Measurements from ENCODE around the gene NLRP12. TPM values are rescaled to one million over a fixed set of nuclear protein-coding genes. Genes with fewer than 3 reads are reported as not detected.
"Not testable (repeated sequence)": the region's sequence is repeated elsewhere in the genome, so short reads cannot be mapped to it uniquely, and the experiment has no call there.

NLRP12 gene
- polyA plus RNA-seq, 1 of the 3 experiments (the other 2 are of a cell fraction): 0.02 TPM

- CTCF ChIA-PET: interaction anchor here (0.6 to 3.4 kb wide), 4 partner anchors 20 to 353 kb away, joined by 3 to 14 read pairs (median 4); no protein-coding TSS in a partner anchor
- TF ChIP-seq RXRA (IDR thresholded peaks at IDR 0.05; ENCODE audit: borderline replicate concordance, low read depth) (no peak), RFX5 (IDR thresholded peaks at IDR 0.05; ENCODE audit: low read length) (no peak), YY1 (IDR thresholded peaks at IDR 0.05; ENCODE audit: low read depth) (no peak), EZH2phosphoT487 (IDR thresholded peaks at IDR 0.05; ENCODE audit: borderline replicate concordance, low read depth) (no peak), POLR2AphosphoS5 (IDR thresholded peaks at IDR 0.05; ENCODE audit: low read depth, low read length) (no peak), USF2 (IDR thresholded peaks at IDR 0.05; ENCODE audit: borderline replicate concordance, low read depth, low read length) (no peak), ZBTB33 (IDR thresholded peaks at IDR 0.05; ENCODE audit: borderline replicate concordance, low read depth) (no peak), RCOR1 (IDR thresholded peaks at IDR 0.05; ENCODE audit: low read length) (no peak), FOSL2 (IDR thresholded peaks at IDR 0.05; ENCODE audit: borderline replicate concordance, low read depth) (no peak), REST (IDR thresholded peaks at IDR 0.05; ENCODE audit: low read depth, low read length) (no peak), TEAD4 (IDR thresholded peaks at IDR 0.05; ENCODE audit: borderline replicate concordance, insufficient read depth) (no peak), MEF2A (IDR thresholded peaks at IDR 0.05; ENCODE audit: borderline replicate concordance, low read depth) (no peak), RAD21 (IDR thresholded peaks at IDR 0.05; ENCODE audit: low read length) (no peak), CTCF (IDR thresholded peaks at IDR 0.05) (no peak), TAF1 (IDR thresholded peaks at IDR 0.05; ENCODE audit: borderline replicate concordance, low read depth, low read length) (no peak), NRF1 (IDR thresholded peaks at IDR 0.05; ENCODE audit: low read depth, low read length) (no peak)
- H3K27ac ChIP-seq (ENCODE audit: low read depth in 2 of 2, low read length in 1 of 2): no peak overlapping the region
- no peaks in the 10 kb centered on the region for H3K9me3 ChIP-seq
- no peaks in the 10 kb centered on the region for H4K20me1 ChIP-seq (ENCODE audit: insufficient read depth)
- H3K9me2 ChIP-seq: no peaks in the 10 kb centered on the region
- H3K4me3 ChIP-seq (ENCODE audit: low read depth in 2 of 2, low read length in 1 of 2): no peak overlapping the region
- H3K9ac ChIP-seq: no peak overlapping the region
- peaks cover 65% of the 10 kb centered on the region for H3K27me3 ChIP-seq (ENCODE audit: insufficient read depth)
- no peak for DNase-seq
- no peaks in the 10 kb centered on the region for H3F3A ChIP-seq (replicated peaks; ENCODE audit: insufficient read depth)
- WGBS (ENCODE audit: low lambda C conversion rate): 3% methylated on average over 4 of the region's 4 CpGs
- no peaks in the 10 kb centered on the region for H3K79me2 ChIP-seq (ENCODE audit: insufficient read depth)
- H3K36me3 ChIP-seq (replicated peaks in 1 of 2; ENCODE audit: control insufficient read depth in 1 of 2, insufficient read depth in 2 of 2, low read length in 1 of 2): no peaks in the 10 kb centered on the region
- POLR2A ChIA-PET: no interaction called here
- H3K4me2 ChIP-seq: no peak overlapping the region
- no peak overlapping the region for H2AFZ ChIP-seq (ENCODE audit: low read depth)
- no peaks in the 10 kb centered on the region for H3K4me1 ChIP-seq (ENCODE audit: control insufficient read depth in 1 of 2, insufficient read depth in 2 of 2, low read depth in 1 of 2, low read length in 1 of 2)
Observed at GRCh38 chr19:53771144-53771543, 53.0 kb downstream of the NLRP12 start.

GRCh38 chr19:53769696-53770309, 54.3 kb downstream of the NLRP12 start:
- H2AFZ ChIP-seq (ENCODE audit: low read depth); H3K9me2 ChIP-seq; H3K27ac ChIP-seq (ENCODE audit: low read depth in 2 of 2, low read length in 1 of 2); H3K4me2 ChIP-seq; POLR2A ChIA-PET; DNase-seq; H3K4me3 ChIP-seq (ENCODE audit: low read depth in 2 of 2, low read length in 1 of 2); H3K79me2 ChIP-seq (ENCODE audit: insufficient read depth); H3K9ac ChIP-seq; H3K4me1 ChIP-seq (ENCODE audit: control insufficient read depth in 1 of 2, insufficient read depth in 2 of 2, low read depth in 1 of 2, low read length in 1 of 2); H3K9me3 ChIP-seq; H3F3A ChIP-seq (replicated peaks; ENCODE audit: insufficient read depth); H4K20me1 ChIP-seq (ENCODE audit: insufficient read depth); H3K36me3 ChIP-seq (replicated peaks in 1 of 2; ENCODE audit: control insufficient read depth in 1 of 2, insufficient read depth in 2 of 2, low read length in 1 of 2): not testable (repeated sequence)
- CTCF ChIA-PET: interaction anchor here (0.7 to 0.8 kb wide), 2 partner anchors 14 to 15 kb away, joined by 3 read pairs; no protein-coding TSS in a partner anchor
- peaks cover 68% of the 10 kb centered on the region for H3K27me3 ChIP-seq (ENCODE audit: insufficient read depth)
- 16% methylated on average over 11 of the region's 12 CpGs for WGBS (ENCODE audit: low lambda C conversion rate)
